Middle frontal gyrus (tissue), 1 donor: ENCODE measurements around the gene METTL5.
A peak's percentile ranks its signal among the peaks of the same experiment; 100 is the strongest.

Experiments
- DNase-seq: peaks from one replicate; pipeline ENCODE4 v3.0.0-alpha.2; 2015; ENCODE audit warnings: low spot score; ENCODE audit errors: extremely low spot score

METTL5 gene

DNA sequence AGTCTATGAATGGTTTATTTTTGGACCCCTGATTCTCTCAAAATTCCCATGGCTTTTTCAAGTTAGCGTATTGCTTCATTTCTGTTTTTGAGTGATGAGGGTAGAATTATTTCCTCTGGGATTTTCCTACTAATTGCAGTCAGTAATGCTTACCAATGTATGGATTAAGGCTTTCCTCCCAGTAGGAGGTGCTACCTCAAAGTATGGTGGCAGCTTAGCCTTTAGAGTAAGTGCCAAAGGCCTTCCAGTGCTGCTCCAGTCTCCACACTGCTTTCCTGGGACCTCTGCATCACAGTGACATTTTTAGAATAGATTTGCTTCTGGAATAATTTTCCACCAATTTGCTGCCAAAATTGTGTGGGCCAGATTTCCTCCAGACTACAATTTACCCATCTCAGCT is 42.2 kb downstream of the METTL5 start:
- DNase-seq = no peak

DNA sequence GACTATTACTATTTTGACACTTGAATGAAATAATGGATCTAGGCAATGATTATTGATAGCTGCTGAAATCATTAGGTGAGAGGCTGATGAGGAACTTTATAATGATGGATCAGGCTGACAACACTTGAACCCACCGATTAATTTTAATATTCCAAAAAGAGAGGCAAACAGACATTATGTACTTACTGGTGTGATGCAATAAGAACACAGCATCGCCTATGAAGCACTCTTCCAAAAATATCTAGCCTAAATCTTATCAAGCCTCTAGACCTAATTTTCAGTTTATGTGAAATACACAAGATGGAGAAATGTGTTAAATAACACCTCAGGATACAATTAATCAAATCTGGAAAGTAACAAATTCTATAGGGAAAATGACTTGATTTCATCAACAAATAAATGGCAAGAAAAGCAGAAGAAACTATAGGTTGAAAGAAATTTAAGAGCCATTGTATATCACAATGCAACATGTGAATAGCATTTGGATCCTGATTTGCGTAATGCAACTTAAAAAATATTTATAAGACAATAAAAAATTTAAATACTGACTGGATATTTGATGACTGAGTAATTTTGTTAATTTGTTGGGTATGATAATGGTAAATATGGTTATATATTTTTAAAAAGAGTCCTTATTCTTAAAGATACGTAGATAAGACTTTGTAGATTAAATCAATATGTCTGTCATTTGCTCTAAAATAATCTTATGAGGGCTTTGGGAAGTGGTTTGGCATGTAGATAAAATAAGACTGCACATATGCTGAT is 43.3 kb downstream of the METTL5 start:
- no peak for DNase-seq

DNA sequence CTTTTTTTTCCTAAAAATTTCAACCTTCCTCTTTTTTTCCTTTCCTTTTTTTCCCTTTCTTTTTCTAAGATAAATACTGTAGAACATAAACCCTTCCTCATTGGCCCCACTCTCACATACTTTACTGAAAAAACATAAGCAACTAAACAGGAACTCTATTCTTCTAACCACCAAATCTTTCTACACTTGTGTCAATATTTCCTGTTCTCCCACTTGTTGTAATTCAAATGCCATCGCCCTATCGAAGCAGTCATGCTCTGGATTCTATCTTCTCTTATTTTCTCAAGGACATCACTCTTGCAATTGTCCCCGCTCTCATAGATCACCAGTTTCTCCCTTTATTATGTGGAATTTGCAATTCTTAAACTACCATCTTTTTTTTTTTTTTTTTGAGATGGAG is 46.3 kb downstream of the METTL5 start:
- no peak for DNase-seq

DNA sequence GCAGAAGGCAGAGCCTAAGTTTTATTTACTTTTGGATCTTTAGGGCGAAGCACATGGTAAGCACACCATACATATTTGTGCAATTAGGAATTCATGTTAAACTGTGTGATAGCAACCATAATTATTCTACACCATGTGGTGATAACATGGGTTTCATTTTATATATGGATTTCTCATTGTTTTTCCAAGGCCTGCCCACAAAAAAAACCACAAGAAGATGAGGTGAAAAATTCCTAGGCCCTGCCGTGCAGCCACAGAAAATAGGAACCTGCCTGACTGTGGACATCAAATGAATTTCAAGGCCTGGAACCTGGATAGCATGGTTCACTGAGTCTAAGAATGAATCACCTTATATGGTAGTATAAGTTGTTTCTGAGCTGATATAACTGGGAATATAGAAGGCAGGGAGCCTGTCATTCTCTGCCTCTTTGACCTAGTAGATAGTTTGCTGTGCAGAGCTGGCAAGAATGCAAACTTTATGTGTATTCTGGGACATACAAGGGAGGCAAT is 48.4 kb downstream of the METTL5 start:
- no peak for DNase-seq

DNA sequence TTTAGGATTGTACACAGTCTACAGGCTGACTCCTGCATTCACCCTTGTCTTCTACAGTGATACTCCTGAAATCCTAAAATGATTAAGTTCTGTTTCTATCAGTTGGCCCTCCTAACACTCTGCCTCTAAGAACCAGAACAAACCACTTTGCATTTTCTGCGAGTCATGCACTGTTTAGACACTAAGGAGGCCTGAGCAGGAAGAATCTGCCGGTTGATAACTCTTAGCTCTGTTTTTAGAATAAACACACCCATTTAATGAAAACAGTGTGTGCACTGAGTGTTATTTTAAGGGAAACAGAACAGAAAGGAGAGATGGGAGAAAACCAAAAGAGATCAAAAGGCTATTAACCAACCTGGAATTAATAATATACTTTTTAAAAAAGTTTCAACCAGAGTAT is 48.9 kb downstream of the METTL5 start:
- no peak for DNase-seq

DNA sequence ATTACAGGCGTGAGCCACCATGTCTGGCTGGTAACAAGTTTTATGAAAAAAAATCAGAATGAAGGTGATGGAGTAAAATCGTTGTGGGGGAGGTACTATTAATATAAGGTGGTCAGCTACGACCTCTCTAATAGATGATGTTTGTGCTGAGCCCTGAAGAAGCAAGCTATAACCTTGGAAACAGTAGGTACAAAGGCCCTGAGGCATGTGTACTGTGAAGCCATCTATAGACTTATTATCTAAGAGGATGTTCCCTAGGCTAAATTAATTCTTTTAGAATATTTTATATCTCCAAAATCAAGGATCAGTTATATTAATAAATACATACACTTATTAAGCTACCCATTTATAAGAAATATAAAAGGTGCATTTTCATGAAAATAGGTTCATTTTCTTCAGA is 49.4 kb downstream of the METTL5 start:
- DNase-seq = no peak

DNA sequence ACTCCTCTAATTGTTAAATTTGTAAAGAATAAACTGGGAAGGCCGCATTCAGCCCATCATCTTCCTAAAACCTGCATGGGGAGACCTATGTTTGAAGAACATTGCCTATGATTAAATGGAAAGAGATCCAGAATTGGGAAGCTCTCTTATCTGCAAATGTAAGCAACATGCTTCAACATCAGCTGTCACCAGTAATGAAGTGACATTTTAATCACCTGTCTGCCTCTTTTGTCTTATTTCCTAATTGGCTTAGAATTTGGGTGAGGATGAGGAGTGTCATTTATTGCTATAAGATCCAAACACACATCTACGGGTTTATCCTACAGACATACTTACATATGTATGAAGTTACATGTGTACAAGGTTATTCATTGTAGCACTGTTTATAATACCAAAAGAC is 52.1 kb downstream of the METTL5 start:
- DNase-seq = no peak

DNA sequence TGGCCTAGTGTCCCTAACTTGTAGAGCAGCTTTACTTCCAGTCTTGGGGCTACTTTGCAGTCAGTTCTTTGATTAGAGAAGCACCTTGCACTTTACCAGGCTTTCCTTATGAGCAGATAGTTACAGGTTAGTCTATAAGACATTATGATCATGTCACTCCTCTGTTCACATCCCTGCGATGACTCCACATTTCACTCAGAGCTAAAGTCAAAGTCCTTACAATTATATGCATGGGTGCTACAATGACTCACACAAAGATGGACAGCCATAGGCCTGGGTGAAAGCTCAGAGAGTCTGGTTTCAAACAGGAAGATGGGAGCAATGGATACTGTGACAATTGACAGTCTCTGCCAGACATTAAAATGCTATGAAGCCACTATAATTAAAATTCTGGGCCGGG is 53.1 kb downstream of the METTL5 start:
- DNase-seq = no peak

DNA sequence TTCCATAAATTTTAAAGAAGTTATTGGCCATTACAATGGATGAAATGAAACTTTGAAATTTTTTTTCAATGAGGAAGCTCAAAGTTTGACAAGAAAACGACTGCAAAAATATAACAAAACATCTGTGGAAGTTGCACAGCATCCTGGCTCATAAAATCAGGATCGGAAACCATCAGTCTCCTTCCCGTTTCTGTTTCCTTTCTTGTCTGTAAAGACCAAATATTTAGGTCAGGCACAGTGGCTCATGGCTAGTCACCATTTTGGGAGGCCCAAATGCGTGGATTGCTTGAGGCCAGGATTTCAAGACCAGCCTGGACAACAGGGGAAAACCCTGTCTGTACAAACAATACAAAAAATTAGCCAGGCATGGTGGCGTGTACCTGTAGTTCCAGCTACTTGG is 53.7 kb downstream of the METTL5 start:
- DNase-seq = no peak

DNA sequence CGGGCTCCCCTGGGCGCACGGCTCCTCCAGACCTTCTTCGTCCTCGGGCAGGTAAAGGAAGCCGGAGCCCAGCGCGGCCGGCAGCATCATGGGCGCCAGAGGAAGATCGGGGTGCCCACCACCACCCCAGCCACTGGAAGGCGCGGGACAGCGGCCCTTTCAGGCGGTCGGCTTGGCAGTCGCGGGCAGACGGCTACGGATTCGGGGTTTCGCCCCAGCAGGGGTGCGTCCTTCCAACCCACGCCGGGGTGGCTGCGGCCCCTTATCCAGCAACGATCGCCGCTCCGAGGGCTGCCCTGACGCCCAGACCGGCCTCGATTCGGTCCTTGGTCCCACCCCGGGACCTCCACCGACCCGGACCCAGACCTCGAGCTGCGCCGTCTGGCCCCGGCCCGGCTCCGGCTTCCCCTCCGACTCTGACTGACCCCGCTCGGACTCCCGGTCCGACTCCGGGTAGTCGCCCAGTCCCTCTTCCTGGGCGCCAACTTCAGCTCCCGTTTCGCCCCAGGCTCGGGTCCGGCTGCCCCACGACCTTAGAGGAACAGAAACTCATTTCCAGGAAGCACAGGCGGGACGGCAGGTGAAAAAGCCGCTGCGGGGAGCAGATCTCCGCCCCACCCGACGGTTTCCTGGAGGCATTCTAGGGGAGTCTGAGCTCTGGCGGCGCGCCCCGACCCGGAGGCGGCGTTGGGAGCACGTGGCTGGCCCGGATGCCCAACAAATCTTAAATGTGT is 56.3 kb downstream of the METTL5 start:
- DNase-seq = no peak

DNA sequence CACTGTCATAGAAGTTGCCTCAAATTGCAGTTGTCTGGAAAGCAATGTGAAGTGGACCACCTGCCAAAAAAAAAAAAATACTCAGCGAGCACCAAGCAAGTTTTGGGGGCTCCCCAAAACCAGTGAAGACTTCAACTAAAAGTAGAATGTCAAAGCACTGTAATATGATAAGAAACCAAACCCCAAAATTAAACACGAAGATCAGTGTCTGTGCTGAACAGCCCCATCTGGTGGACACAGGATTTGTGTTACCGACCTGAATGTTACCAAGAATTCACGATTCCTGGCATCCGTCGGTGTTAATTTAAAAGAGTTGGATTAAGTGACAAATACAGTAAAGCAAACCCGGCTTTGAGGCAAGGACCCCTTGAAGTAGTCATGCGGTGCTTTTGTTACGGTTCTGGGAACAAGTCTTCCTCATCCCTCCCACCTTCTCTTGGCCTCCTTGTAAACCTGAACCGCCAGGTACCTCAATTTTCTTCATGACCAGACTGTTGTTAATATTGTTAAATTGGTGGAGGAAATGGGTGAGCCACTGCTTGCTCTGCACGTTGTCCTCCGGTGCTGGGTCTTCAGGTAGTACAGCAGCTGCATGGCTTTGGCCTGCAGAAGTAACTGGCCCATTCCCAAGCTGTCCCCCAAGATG is 57.3 kb downstream of the METTL5 start:
- peak; percentile 44 for DNase-seq

DNA sequence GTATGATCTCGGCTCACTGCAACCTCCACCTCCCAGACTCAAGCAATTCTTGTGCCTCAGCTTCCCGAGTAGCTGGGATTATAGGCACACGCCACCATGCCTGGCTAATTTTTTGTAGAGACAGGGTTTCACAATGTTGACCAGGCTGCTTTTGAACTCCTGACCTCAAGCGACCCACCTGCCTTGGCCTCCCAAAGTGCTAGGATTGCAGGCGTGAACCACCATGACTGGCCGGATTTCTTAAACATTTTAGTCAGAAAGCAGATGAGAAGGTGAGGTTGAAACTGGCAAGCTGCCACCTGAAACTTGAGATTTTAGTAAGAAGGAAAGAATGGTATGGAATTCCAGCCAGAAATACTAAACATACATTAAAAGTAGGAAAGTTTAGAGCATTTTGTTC is 59.2 kb downstream of the METTL5 start:
- DNase-seq = no peak

DNA sequence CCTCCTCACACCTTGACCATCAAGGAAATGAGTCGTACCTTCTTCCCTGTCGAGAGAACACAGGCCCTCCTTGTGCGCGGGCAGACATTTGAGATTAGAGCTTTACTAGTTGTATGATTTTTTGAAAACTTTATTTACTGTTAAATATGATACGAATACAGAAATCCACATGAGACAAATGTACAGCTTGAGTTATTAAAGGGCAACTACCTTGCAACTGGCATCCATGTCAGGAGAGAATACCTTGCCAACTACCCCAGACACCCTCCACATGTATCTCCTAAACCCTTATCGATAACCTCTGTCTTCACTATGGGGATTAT is 62.8 kb downstream of the METTL5 start:
- no peak for DNase-seq
